ENCODE results near the gene PIGN. TPM values are rescaled to one million over a fixed set of nuclear protein-coding genes. Genes with fewer than 3 reads are reported as not detected.

PIGN gene, protein sequence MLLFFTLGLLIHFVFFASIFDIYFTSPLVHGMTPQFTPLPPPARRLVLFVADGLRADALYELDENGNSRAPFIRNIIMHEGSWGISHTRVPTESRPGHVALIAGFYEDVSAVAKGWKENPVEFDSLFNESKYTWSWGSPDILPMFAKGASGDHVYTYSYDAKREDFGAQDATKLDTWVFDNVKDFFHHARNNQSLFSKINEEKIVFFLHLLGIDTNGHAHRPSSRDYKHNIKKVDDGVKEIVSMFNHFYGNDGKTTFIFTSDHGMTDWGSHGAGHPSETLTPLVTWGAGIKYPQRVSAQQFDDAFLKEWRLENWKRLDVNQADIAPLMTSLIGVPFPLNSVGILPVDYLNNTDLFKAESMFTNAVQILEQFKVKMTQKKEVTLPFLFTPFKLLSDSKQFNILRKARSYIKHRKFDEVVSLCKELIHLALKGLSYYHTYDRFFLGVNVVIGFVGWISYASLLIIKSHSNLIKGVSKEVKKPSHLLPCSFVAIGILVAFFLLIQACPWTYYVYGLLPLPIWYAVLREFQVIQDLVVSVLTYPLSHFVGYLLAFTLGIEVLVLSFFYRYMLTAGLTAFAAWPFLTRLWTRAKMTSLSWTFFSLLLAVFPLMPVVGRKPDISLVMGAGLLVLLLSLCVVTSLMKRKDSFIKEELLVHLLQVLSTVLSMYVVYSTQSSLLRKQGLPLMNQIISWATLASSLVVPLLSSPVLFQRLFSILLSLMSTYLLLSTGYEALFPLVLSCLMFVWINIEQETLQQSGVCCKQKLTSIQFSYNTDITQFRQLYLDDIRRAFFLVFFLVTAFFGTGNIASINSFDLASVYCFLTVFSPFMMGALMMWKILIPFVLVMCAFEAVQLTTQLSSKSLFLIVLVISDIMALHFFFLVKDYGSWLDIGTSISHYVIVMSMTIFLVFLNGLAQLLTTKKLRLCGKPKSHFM
- total RNA-seq = 10 to 100 TPM; 35.7 to 46.6 TPM
- long read RNA-seq, full-length matches to known transcripts = 27 of 41 reads
- long read RNA-seq, partial matches to known transcripts = 5 of 41 reads
- long read RNA-seq, other reads (novel, unspliced or antisense) = 9 of 41 reads

DNA sequence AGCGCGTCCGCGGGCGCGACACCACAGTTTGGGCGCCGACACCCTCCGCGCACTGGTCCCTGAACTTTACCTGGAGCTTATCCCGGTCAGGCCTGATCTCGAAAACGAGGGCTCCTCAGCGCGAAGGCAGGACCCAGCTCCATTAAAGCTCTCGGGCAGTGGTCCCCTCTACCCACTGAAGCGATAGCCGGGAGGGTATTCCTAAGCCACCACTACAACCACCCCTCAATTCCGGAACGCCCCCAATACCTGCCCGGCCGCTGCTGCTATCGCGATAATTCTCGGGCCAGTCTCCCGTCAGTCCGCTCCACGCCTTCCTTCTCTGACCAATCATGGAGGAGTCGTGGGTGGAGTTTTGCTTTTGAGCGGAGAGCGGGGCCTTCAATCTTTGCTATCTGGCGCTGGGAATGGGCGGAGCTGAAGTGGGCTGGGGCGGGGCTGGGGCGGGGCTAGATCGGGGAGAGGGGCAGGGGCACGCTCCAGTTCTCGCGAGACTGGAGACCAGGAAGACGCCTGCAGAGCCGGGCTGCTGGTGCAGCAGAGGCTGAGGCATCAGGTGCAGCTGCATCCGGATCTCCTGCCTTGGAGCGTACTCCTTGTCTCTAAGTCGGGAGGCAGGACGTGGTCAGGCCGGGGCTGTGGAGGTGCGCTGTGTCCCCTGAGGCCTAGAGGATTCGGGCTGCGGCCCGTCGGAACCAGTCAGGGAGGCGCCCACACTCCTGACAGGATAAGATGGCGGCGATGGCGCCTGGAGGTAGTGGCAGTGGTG lies at the start of gene PIGN, which contains the start of gene RELCH:
PIGN (minus strand) TSS at position 283 of the 769 bp plus-strand sequence. CDS start 25,703 bp downstream, outside the sequence.
RELCH (plus strand) TSS at position 482 of the 769 bp plus-strand sequence; CDS start at position 733, 251 bp downstream.
- DNase-seq (peak; percentile 93 to 98), ATAC-seq (peak; percentile 86)
- intact Hi-C loops (cut with DNase I, micrococcal nuclease) = loop anchor here in 1 of 2 donors (5.0 kb wide), 1 partner anchor 60 kb away; no protein-coding TSS in a partner anchor

DNA sequence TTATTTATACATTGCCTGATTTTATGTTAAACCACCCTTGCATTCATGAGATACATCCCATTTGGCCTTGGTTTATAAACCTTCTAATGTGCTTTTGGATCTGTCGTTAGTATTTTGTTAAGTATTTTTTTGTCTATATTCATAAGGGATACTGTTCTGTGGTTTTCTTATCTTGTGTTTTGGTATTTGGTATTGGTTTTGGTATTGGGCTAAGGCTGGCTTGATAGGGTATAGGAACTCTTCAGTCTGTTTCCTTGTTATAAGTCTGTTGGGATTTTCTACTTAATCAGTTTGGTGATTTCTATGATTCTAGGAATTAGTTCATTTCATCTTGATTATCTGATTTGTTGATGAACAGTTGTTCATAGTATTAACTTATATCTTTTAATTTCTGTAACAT lies 49.4 kb upstream of the PIGN start:
- ATAC-seq = no peak

DNA sequence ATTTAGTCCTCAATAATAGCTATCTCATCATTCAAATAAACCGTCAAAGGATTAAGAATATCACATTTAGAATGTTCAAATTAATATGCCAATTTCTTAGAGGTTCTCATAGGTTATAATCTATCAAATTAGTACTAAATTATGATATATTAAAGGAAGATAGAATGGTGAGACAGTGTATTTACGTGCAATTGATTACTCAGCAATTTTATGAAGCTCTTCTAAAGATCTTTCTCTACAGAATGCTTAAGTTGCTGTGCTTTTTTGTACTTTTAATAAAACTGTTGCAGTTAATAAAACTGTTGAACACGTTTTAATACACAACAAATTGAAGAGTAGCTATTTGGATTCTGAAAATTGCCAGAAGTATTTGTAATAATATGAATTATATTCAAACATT lies 39.2 kb upstream of the PIGN start:
- ATAC-seq = no peak
- no peak for DNase-seq
- intact Hi-C loops (cut with DNase I, micrococcal nuclease) = no loop called here

More for the DNA sequence above, 49.4 kb upstream of the PIGN start:
- no peak for DNase-seq
- intact Hi-C loops (cut with DNase I, micrococcal nuclease) = no loop called here

DNA sequence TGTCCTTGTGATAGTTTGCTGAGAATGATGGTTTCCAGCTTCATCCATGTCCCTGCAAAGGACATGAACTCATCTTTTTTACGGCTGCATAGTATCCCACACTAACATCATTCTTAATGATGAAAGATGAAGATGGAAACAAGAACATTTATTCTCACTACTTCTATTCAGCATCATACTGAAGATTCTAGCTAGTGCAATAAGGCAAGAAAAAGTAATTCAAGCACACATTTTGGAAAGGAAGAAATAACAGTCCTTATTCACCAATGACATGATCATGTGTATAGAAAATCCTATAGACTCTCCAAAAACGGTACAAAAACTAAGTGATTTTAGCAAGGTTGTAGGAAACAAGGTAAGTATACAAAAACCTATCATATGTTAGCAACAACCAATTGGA lies 37.4 kb upstream of the PIGN start:
- no peak for ATAC-seq
- intact Hi-C loops (cut with DNase I, micrococcal nuclease) = no loop called here

DNA sequence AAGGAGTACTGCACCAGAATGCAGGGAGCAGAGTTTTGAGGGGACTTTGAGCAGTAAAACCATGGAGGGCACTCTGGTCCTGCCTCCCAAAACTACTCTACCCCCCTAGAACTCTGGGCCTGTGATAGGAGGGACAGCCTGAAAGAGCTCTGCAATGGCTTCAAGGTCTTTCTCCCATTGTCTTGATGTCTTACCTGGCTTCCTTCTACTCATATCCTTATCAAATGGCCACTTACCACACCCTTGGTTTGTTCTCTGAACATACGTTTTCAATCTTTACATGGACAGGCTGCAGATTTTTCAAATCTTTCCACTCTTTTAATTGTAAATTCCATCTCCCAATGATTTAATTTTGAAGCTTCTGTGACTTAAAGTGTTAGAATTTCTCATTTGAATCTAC lies 27.9 kb upstream of the PIGN start:
- intact Hi-C loops (cut with DNase I, micrococcal nuclease) = no loop called here
- ATAC-seq (peak; percentile 60), DNase-seq (no peak)

More for the DNA sequence above, 37.4 kb upstream of the PIGN start:
- no peak for DNase-seq

DNA sequence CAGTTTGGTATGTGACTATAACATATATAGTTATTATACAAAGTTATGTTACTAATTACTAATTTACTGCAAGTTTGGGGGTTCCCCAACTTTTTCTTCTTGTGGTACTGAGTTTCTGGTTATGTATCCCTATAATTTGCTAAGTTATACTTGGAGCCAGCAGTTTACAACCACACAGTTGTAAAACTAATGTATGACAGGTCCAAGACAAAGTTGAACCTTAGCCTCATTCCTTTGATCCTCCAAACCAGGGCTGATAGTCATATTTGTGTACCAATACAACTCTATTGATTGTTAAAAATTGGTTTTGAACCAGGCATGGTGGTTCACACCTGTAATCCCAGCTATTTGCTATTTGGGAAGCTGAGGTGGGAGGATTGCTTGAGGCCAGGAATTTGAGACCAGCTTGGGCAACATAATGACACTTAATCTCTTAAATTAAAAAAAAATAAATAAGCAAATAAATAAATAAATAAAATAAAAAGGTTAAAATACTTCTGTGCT lies 24.5 kb upstream of the PIGN start:
- intact Hi-C loops (cut with DNase I, micrococcal nuclease) = no loop called here
- DNase-seq (no peak), ATAC-seq (peak; percentile 84)

DNA sequence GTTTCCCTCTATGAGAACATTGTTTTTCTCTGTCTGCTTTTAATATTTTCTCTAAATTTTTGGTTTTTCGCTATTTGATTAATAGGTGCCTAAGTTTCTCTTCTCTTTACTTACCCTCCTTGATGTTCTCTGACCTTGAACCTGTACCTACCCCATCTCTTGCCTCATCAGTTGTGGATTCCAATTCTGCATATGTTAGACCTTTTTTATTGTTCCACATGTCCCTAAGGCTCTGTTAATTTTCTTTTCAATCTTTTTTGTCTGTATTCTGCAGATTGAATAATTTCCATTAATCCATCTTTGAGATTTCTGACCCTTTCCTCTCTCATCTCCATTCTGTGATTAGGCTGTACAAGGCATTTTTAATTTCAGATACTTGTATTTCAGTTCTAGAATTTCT lies 23.3 kb upstream of the PIGN start:
- DNase-seq (no peak), ATAC-seq (no peak)

DNA sequence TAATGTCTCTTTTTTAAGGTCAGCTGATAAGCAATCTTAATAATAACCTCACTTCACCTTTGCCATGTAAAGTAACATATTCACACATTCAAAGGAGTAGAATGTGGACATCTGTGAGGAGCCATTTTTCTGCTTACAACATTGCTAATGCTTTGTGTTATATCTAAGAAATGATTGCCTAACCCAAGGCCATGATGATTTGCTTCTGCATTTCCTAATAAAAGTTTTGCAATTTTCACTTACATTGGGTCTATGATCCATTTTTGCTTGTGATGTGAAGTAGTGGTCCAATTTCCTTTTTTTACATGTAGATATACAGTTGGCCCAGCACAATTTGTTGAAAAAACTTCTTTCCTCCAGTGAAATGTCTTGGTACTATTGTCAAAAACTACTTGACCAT lies 22.2 kb upstream of the PIGN start:
- no peak for ATAC-seq
- DNase-seq = no peak
- intact Hi-C loops (cut with DNase I, micrococcal nuclease) = no loop called here

More for the DNA sequence above, 23.3 kb upstream of the PIGN start:
- intact Hi-C loops (cut with DNase I, micrococcal nuclease) = no loop called here

DNA sequence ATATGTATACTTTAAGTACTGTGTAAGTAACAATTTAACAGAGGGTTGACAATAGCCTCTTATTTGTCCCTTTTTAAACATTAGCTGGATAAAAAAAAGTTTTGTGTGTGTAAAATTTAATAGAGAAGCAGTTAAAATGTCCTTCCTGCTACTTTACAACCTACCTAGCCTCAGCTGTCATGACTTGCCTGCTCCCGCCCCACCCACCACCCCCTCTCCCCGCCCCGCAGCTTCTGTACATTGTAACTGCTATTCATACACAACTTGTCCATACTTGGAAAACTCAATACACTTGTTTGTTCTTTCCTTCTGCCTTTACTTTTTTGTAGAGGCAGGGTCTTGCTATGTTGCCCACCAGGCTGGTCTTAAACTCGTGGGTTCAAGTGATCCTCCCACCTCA lies 19.7 kb upstream of the PIGN start:
- intact Hi-C loops (cut with DNase I, micrococcal nuclease) = no loop called here
- DNase-seq (peak; percentile 33 to 46), ATAC-seq (peak; percentile 88)

DNA sequence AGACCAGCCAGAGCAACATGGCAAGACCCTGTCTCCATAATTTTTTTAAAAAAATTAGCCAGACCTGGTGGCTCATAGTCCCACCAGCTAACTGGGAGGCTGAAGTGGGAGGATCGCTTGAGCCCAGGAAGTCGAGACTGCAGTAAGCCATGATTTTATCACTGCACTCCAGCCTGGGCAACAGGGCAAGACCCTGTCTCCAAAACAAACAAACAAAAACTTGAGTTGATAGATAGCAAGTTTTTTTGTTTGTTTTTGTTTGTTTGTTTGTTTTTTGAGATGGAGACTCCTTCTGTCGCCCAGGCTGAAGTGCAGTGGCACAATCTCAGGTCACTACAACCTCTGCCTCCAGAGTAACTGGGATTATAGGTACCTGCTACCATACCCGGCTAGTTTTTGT lies 19.0 kb upstream of the PIGN start:
- intact Hi-C loops (cut with DNase I, micrococcal nuclease) = no loop called here
- ATAC-seq (peak; percentile 18), DNase-seq (no peak)

DNA sequence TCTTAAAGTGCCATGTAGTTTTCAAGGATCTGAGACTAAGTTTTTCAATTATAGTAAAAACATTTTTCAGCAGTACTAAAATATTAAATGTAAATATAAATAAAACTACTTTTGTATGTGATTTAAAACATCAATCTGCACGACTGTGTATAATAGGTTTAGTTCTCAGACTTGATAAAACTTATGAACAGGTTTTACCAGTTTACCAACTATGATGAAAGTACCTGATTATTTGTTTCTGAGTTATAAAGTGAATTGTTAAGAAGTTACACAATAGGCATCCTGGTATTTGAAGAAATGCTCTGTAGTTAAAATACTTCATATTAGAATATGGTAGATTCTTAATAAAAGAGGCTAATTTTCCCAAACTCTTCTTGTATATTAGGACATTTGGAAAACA lies 15.0 kb upstream of the PIGN start:
- intact Hi-C loops (cut with DNase I, micrococcal nuclease) = no loop called here
- no peak for DNase-seq
- ATAC-seq = peak; percentile 53

DNA sequence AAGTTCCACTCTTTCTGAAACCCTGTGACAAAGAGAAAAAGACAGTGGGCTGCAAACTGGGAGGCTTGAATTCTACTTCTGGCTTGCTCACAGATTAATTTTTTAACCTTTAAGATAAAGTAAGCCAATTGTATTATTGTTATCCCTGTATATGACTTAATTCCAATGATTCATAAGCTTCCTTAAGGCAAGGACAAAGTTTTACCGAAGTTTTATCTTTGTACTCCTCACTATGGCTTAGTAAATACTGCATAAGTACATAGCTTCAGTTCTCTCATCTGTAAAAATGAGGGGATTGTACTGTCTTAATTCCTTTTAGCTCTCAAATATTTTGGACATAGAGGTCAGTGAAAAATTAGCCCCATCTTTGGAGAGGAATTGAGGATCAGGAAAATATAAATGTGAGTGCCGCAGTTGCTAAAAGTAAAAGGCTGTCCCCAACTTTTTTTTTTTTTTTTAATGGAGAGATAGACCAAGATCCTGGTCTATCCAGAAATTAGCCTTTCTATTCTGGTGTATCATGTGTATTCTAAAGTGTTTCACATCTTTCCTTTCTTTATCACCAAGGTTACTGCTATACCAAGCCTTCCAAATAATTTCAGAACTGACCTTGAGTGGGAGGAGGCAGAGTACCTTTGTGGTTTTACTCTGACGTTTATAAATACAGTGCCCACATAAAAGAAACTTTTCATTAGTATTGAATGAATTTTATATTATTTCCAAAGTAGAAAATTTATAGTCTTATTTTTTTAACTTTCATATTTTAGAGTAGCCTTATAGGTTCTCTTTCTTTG lies 13.5 kb upstream of the PIGN start:
- ATAC-seq = peak; percentile 49
- intact Hi-C loops (cut with DNase I, micrococcal nuclease) = no loop called here
- no peak for DNase-seq

DNA sequence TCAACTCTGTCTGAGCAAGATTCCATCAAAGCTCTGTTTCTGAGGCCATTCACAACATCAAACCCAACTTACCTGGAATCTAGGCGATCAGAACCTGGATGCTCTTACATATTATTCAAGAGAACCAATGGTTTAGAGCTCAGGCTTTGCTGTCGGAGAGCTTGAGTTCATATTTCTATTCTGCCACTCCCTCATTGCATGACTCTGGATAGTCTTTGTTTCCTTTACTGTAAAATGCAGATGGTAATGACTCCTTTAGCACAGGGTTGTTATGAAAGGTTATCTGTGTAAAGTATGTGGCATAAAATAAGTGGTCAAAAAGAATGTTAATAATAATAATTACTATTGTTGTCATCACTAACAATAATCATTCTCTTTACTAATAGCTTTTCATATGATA lies 12.8 kb upstream of the PIGN start:
- peak; percentile 76 for ATAC-seq
- no peak for DNase-seq
- intact Hi-C loops (cut with DNase I, micrococcal nuclease) = no loop called here

DNA sequence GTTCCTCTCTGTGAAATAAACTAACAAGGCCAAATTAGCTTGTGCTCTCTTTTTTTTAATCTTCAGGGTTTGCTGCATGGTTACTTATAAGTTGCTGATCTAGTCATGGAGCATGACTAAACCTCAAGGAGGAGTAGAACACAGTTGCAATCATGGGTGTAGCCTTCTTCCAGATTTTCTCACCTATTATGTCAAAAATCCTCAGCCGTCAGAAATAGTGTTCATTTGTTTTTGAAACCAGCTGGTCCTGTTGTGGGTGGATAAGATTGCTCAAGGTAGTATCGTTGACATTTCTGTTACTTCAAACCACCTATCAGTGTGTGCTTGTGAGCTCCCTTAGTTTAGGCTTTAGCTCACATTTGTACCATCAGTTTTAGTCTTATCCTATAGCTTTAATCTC lies 11.4 kb upstream of the PIGN start:
- DNase-seq = no peak
- intact Hi-C loops (cut with DNase I, micrococcal nuclease) = no loop called here
- ATAC-seq = peak; percentile 12

DNA sequence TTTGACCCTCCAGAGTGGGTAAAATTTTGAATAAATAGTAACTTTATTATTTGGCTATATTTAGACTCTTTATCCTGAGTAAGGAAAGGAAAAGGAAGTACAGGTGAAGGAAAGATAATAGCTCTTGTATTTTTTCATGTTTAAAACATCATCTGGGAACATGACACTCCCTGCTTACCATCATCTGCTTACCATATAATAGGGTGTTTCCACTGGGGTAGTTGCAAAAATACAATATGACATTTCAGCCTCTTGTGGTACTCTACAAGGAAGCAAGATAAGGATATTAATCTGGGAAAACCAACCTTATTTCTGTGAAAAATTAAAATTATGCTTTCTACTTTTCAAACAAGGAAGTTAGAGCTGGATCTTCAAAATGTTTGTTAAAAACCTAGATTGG lies 10.1 kb upstream of the PIGN start:
- intact Hi-C loops (cut with DNase I, micrococcal nuclease) = no loop called here
- DNase-seq = no peak
- ATAC-seq = peak; percentile 65

DNA sequence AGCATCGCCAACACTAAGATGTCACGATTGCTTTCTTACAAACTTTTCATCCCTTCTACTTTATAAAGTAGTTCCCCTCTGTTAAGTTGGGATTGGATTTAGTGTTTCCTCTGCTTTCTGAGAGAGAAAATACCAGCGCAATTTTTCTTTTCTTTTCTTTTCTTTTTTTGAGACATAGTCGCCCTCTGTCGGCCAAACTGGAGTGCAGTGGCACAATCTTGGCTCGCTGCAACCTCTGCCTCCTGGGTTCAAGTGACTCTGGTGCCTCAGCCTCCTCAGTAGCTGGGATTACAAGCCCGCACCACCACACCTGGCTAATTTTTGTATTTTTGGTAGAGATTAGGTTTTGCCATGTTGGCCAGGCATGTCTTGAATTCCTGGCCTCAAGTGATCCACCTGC lies 9.2 kb upstream of the PIGN start:
- DNase-seq (no peak), ATAC-seq (no peak)
- intact Hi-C loops (cut with DNase I, micrococcal nuclease) = no loop called here

DNA sequence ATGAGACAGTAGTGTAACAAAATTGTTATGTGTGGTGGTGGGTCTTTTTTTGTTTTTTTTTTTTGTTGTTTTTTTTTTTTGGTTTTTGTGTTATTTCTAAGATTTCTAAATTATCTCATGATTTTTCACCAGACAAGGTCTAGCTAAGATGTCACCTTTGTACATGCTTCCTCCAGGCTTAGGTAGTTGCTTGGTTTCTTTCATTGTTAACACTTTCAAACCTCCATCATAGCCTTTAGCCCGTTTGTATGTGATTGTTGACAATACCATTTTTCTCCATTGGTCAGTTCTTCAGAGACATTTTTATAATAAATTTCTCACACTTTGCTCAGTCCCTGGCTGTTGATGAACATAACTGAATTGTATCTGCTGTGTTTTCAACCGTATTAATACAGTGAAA lies 2.4 kb upstream of the PIGN start:
- intact Hi-C loops (cut with DNase I, micrococcal nuclease) = loop anchor here in 1 of 2 donors (5.0 kb wide), 1 partner anchor 58 kb away; no protein-coding TSS in a partner anchor
- no peak for DNase-seq
- ATAC-seq = no peak

All from left colon (tissue), 2 donors.